ENCODE data around the gene PCDHA2.
"Not testable (repeated sequence)": the region's sequence is repeated elsewhere in the genome, so short reads cannot be mapped to it uniquely, and the experiment has no call there.

PCDHA2 gene

GRCh38 chr5:140791089-140791488, 3.6 kb upstream of the PCDHA2 start:
- H3K4me3 ChIP-seq (ENCODE audit: low read depth, low read length), result no peak overlapping the region
- TF ChIP-seq, protein P1, sequence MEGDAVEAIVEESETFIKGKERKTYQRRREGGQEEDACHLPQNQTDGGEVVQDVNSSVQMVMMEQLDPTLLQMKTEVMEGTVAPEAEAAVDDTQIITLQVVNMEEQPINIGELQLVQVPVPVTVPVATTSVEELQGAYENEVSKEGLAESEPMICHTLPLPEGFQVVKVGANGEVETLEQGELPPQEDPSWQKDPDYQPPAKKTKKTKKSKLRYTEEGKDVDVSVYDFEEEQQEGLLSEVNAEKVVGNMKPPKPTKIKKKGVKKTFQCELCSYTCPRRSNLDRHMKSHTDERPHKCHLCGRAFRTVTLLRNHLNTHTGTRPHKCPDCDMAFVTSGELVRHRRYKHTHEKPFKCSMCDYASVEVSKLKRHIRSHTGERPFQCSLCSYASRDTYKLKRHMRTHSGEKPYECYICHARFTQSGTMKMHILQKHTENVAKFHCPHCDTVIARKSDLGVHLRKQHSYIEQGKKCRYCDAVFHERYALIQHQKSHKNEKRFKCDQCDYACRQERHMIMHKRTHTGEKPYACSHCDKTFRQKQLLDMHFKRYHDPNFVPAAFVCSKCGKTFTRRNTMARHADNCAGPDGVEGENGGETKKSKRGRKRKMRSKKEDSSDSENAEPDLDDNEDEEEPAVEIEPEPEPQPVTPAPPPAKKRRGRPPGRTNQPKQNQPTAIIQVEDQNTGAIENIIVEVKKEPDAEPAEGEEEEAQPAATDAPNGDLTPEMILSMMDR (IDR thresholded peaks at IDR 0.05; ENCODE audit: insufficient read depth, low read depth, low read length, missing control alignments), result no peak
- DNase-seq (ENCODE audit: low read depth), result no peak

- TF ChIP-seq, protein P1 (IDR thresholded peaks at IDR 0.05; ENCODE audit: insufficient read depth, low read depth, low read length, missing control alignments), result no peak
- no peak overlapping the region for H3K4me3 ChIP-seq (ENCODE audit: low read depth, low read length)
- DNase-seq (ENCODE audit: low read depth), result no peak
Observed at GRCh38 chr5:140795259-140795641, 598 bp downstream of the PCDHA2 start.

GRCh38 chr5:140796072-140796717, 1.5 kb downstream of the PCDHA2 start:
- H3K4me3 ChIP-seq (ENCODE audit: low read depth, low read length); DNase-seq (ENCODE audit: low read depth): not testable (repeated sequence)

DNA sequence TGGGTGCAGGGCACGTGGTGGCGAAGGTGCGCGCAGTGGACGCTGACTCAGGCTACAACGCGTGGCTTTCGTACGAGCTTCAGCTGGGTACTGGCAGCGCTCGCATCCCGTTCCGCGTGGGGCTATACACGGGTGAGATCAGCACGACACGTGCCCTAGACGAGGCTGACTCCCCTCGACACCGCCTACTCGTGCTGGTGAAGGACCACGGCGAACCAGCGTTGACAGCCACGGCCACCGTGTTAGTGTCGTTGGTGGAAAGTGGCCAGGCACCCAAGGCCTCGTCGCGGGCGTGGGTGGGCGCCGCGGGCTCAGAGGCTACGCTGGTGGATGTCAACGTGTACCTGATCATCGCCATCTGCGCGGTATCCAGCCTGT, 2.1 kb downstream of the PCDHA2 start:
- DNase-seq (ENCODE audit: low read depth), result no peak
- no peak overlapping the region for H3K4me3 ChIP-seq (ENCODE audit: low read depth, low read length)
- TF ChIP-seq, protein P1 (IDR thresholded peaks at IDR 0.05; ENCODE audit: insufficient read depth, low read depth, low read length, missing control alignments), result no peak

GRCh38 chr5:140800816-140801493, 6.3 kb downstream of the PCDHA2 start, which contains the start of gene PCDHA3:
Gene PCDHA3, plus strand, starts transcription at chr5:140801057.
- no peak within 1 kb of the TSS for H3K4me3 ChIP-seq (ENCODE audit: low read depth, low read length)
- no peak for DNase-seq (ENCODE audit: low read depth)

GRCh38 chr5:140801494-140801841, 6.8 kb downstream of the PCDHA2 start:
- H3K4me3 ChIP-seq (ENCODE audit: low read depth, low read length), result no peak overlapping the region
- TF ChIP-seq, protein P1 (IDR thresholded peaks at IDR 0.05; ENCODE audit: insufficient read depth, low read depth, low read length, missing control alignments), result no peak
- no peak for DNase-seq (ENCODE audit: low read depth)

More at GRCh38 chr5:140800816-140801493, 6.3 kb downstream of the PCDHA2 start, which contains the start of gene PCDHA3:
- TF ChIP-seq, protein P1 (IDR thresholded peaks at IDR 0.05; ENCODE audit: insufficient read depth, low read depth, low read length, missing control alignments), result no peak

- not testable (repeated sequence) for DNase-seq (ENCODE audit: low read depth); H3K4me3 ChIP-seq (ENCODE audit: low read depth, low read length)
Observed at GRCh38 chr5:140802381-140802780, 7.7 kb downstream of the PCDHA2 start.

- no peak overlapping the region for H3K4me3 ChIP-seq (ENCODE audit: low read depth, low read length)
- DNase-seq (ENCODE audit: low read depth), result no peak
- TF ChIP-seq, protein P1 (IDR thresholded peaks at IDR 0.05; ENCODE audit: insufficient read depth, low read depth, low read length, missing control alignments), result no peak
Observed at GRCh38 chr5:140802781-140803271, 8.2 kb downstream of the PCDHA2 start.
